OCI-LY3 (cell line): ENCODE results near the gene PSMC5.

Source experiments
- CTCF ChIP-seq: fragments of 200-600, 300-600 bp; sonication (generic); IDR thresholded peaks from 2 replicates; pipeline ENCODE4 v1.5.1; 2014; ENCODE audit warnings: antibody characterized with exemption, low read length, low read depth
- EZH2phosphoT487 ChIP-seq: fragments of 200-600 bp; shearing (Covaris generic); IDR thresholded peaks from 2 replicates; pipeline ENCODE4 v1.6.1; 2018; ENCODE audit warnings: antibody characterized with exemption, mixed run types, low read depth

GRCh38 chr17:63842173-63842539, 14.9 kb downstream of the PSMC5 start:
- TF ChIP-seq CTCF (no peak), EZH2phosphoT487 (no peak)
